GM10266 (cell line): ENCODE measurements around the gene NPTX1.
A peak's percentile ranks its signal among the peaks of the same experiment; 100 is the strongest.

Source experiments
- DNase-seq: peaks from one replicate; pipeline ENCODE4 v3.0.0; 2012; ENCODE audit errors: extremely low spot score
- TF ChIP-seq, protein P1 (sequence below): IDR thresholded peaks from 2 replicates; pipeline ENCODE4 v1.5.1; 2012; ENCODE audit warnings: mild to moderate bottlenecking, low read depth; ENCODE audit not compliant: control insufficient read depth, insufficient read depth; ENCODE audit errors: missing control alignments

Gene NPTX1

DNA sequence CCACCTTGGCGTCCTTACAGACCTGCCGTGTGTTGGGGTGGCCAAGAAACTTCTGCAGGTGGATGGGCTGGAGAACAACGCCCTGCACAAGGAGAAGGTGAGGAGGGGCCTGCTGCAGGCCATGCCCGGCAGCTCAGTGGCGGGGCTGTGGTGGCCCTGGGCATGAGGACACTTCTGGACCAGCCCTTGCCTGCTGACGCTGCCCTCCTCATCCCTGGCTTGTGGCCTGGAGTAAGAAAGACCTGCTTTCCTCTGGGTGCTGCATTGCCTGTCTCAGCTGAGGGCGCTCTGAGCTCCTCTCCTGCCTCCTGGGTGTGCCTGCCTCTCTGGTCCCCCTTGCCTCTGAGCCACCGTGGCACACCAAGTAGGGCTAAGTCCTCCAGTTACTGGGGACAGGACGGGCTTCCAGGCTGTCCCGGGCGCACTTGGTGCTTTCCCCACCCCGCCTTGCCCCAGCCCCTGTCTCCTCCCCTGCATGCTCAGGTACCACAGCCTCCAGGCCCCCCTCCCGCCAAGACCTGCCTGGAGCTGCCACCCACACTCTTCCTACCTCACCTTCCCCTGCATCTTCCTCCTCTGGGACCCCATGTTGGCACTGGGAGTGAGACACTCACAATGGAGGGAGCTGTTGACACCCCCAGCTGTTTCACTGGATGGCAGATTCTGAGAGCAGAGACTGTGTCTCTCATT, 52.7 kb downstream of the NPTX1 start:
- TF ChIP-seq, protein P1, sequence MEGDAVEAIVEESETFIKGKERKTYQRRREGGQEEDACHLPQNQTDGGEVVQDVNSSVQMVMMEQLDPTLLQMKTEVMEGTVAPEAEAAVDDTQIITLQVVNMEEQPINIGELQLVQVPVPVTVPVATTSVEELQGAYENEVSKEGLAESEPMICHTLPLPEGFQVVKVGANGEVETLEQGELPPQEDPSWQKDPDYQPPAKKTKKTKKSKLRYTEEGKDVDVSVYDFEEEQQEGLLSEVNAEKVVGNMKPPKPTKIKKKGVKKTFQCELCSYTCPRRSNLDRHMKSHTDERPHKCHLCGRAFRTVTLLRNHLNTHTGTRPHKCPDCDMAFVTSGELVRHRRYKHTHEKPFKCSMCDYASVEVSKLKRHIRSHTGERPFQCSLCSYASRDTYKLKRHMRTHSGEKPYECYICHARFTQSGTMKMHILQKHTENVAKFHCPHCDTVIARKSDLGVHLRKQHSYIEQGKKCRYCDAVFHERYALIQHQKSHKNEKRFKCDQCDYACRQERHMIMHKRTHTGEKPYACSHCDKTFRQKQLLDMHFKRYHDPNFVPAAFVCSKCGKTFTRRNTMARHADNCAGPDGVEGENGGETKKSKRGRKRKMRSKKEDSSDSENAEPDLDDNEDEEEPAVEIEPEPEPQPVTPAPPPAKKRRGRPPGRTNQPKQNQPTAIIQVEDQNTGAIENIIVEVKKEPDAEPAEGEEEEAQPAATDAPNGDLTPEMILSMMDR = no peak
- DNase-seq = no peak

DNA sequence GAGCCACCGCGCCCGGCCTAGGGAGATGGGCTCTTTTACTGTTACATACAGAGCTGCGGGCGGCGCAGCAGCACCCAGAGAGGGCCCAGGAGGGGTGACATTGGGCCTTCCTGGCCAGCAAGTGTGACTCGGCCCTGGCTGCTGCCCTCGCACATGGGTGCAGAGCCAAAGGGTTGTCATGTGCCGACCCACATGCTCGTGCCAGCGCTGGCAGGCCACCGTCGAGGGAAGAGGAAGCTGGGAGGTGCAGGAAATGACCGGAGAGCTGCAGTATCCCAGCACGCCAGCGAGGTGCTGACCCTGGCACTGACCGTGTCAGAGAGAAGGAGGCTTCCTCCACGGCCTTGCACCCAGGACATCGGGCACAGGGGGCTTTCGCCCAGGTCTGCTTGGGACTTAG, 53.4 kb downstream of the NPTX1 start:
- DNase-seq = no peak
- TF ChIP-seq, protein P1 = no peak

DNA sequence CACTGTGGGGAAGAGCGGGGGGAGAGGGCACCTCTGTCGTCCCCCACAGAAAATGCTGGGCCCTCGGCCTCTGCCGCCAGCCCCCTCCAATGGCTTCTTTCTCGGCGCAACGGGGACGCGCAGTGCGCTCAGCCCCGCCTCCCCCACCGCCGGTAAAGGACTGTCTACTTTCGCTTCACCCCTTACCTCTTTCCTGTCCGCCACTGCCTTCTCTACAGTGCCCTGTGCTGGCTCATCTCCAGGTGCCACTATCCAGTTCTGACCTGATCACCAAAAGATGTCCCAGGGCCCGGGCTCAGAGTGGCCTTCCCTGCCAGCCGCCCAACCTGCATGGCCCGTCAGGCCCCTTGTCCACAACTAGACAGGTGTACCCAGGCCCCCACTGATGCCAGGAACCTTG, 54.1 kb downstream of the NPTX1 start:
- TF ChIP-seq, protein P1 = no peak
- no peak for DNase-seq

DNA sequence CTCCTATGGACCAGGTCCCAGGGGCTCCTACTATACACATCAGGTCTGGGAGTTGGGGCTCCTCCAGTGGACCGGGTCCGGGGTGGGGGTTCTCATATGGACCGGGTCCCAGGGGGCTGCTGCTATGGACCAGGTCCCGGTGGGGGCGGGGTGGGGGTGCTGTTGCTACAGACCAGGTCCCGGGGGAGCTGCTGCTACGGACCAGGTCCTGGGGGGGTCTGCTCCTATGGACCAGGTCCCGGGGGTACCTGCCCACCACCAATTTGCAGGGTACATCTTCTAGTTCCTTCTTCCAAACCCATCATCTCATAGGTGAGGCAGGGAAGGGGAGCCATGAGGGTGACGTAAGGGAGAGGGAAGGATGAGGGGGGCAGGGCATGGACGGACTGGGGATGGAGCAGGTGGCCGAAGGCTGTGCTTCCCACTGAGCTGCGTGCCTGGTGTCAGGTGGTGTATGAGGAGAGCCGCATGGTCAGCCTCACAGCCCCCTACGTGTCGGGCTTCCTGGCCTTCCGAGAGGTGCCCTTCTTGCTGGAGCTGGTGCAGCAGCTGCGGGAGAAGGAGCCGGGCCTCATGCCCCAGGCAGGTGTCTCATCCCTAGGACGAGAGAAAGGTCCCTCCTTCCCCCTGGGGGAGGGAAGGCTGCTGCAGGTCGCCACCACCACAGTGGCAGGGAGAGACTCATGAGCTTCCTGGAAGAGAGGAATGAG, 54.9 kb downstream of the NPTX1 start:
- no peak for DNase-seq
- TF ChIP-seq, protein P1 = no peak

DNA sequence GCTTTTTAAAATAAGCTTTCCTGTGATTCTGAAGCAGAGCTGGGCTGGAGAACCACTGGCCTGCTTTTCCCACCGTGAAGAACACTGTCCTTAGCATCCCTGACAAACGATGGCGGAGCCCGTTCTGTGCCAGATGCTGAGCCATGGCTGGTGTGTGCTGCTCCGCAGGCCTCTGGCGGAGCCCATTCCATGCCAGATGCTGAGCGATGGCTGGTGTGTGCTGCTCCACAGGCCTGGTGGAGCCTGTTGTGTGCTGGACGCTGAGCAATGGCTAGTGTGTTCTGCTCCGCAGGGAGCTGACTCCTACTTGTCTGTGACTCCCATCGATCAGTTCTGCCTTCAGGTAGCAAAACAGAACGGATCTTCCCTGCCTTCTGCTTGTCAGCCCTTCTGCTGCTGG, 57.2 kb downstream of the NPTX1 start:
- TF ChIP-seq, protein P1 = no peak
- peak; percentile 6 for DNase-seq

DNA sequence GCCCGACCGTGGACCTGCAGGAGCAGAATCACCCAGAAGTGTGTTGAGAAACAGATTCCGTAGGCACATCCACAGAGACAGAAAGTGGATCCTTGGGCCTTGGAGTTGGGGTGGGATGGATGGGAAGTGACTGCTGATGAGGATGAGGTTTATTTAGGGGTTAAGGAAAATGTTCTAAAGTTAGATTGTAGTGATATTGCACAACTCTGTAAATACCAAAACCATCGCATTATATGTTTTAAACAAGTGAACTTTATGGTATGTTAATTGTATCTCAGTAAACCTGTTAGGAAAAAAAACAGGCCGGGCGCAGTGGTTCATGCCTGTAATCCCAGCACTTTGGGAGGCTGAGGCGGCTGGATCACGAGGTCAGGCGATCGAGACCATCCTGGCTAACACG, 57.8 kb downstream of the NPTX1 start:
- DNase-seq = no peak
- TF ChIP-seq, protein P1 = no peak
